Measurements from ENCODE around the gene HERC6.

HERC6 gene

GRCh38 chr4:88481537-88481936 is 102.9 kb downstream of the HERC6 start:
- peak in 1 of 2 donors; percentile 5 for DNase-seq (ENCODE audit: low read depth in 2 of 2)
- no peak for TF ChIP-seq CTCF (IDR thresholded peaks at IDR 0.05; ENCODE audit: low read depth, low read length)
- H3K4me3 ChIP-seq (replicated peaks in 1 of 2; ENCODE audit: low read depth in 2 of 2, low read length in 2 of 2) = no peak overlapping the region

DNA sequence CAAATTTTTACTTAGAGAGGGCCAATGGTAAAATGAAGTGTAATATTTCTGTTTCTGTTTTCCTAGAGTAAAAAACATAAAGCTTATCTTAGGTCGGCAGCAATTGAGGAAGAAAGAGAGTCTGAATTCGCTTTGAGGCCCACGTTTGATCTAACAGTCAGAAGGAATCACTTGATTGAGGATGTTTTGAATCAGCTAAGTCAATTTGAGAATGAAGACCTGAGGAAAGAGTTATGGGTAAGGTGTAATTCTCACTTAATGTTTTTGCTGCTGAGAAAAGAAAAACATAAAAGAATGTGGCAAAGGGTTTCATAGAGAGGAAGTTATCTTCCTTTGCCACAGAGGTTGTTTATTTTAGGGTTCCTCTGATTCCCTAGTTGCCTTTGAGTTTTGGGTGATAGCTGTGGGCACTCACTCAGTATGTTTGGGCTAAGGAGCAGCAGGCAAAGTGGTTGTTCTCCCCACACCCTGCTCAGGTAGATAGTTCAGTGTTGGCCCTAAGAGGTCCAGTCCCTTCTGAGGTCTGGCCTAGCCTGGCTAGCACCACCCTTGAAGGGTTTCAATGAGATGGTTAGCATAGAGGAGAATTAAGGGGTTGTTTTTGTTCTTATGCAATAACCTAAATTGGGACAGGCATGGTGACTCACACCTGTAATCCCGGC is 110.6 kb downstream of the HERC6 start:
- no peak overlapping the region for H3K4me3 ChIP-seq (replicated peaks in 1 of 2; ENCODE audit: low read depth in 2 of 2, low read length in 2 of 2)
- DNase-seq (ENCODE audit: low read depth in 2 of 2) = no peak
- no peak for TF ChIP-seq CTCF (IDR thresholded peaks at IDR 0.05; ENCODE audit: low read depth, low read length)

Measured in cardiac fibroblast (primary cell).